Stimulated activated CD4-positive, alpha-beta T cell treated with anti-CD3 and anti-CD28 coated beads, Interleukin-2, amount 100 ng/mL, for 48 hours (primary cell): Measurements from ENCODE around the gene MVB12B.

Source experiments
- DNase-seq, 2 donors: peaks; one replicate each; pipeline ENCODE4 v3.0.0-alpha.2; 2020

The MVB12B gene

GRCh38 chr9:126497660-126498275, 171.1 kb downstream of the MVB12B start:
- no peak for DNase-seq

GRCh38 chr9:126498331-126498730, 171.7 kb downstream of the MVB12B start:
- DNase-seq = no peak

GRCh38 chr9:126499005-126499910, 172.6 kb downstream of the MVB12B start:
- peak; percentile 34 to 54 for DNase-seq

GRCh38 chr9:126499911-126500599, 173.4 kb downstream of the MVB12B start:
- DNase-seq = no peak

- DNase-seq = peak; percentile 65 to 68
Measured at GRCh38 chr9:126500600-126501382, 174.2 kb downstream of the MVB12B start.

- DNase-seq = no peak
Measured at GRCh38 chr9:126501383-126502331, 175.0 kb downstream of the MVB12B start.

- no peak for DNase-seq
Measured at GRCh38 chr9:126502417-126503332, 176.0 kb downstream of the MVB12B start.

- DNase-seq = no peak
Measured at GRCh38 chr9:126503333-126504085, 176.9 kb downstream of the MVB12B start.

- DNase-seq = no peak
Measured at GRCh38 chr9:126504086-126504976, 177.7 kb downstream of the MVB12B start.

- DNase-seq = no peak
Measured at GRCh38 chr9:126504977-126505455, 178.4 kb downstream of the MVB12B start.

- no peak for DNase-seq
Measured at GRCh38 chr9:126505697-126506346, 179.2 kb downstream of the MVB12B start.

- no peak for DNase-seq
Measured at GRCh38 chr9:126506361-126507317, 180.0 kb downstream of the MVB12B start.

- no peak for DNase-seq
Measured at GRCh38 chr9:126507318-126508109, 180.9 kb downstream of the MVB12B start.

- no peak for DNase-seq
Measured at GRCh38 chr9:126508171-126508591, 181.6 kb downstream of the MVB12B start.

- no peak for DNase-seq
Measured at GRCh38 chr9:126508928-126509327, 182.3 kb downstream of the MVB12B start.

GRCh38 chr9:126509718-126510117, 183.1 kb downstream of the MVB12B start:
- no peak for DNase-seq
